ENCODE results near the gene FAM171A1. TPM values are rescaled to one million over a fixed set of nuclear protein-coding genes. Genes with fewer than 3 reads are reported as not detected.

FAM171A1 gene
- total and polyA plus RNA-seq, 2 donors (not counting 3 experiments of a cell fraction or from before 2014, with no cell fraction given) = 56.3 to 75.8 TPM

DNA sequence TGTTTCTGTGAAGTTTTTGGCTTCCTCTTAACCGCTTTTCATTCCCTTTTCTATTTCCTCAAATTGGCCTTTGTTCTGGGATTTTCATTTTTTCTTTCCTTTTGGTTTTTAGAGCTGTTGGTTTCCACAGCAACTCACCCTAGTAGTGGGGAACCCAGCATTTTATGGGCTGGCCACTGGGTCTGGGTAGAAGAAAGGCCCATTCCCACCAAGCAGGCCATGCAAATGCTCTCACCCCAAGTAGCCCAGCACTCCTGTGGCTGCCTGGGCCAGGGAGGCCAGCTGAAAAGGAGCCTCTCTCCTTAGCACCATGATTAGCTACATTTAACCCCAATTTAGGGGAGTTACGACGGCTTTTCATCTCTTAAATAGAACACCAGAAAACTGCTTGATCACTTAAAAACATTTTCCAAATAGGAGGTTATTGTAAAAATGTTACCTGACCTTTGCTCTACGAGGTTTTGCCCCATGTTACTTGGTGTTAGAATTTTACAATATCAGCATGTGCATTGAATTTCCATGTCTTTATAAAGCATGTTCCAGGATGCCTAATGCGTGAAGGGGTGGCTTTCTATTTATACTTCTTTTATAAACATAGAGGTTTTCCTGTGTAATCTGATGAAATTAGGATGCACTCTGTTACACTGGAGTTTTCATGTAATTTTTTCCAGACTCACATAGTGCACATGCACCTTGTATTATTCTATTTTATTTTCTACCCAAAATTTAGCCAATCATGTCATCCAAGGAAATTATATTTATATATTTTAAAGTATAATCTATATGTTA, 75.4 kb downstream of the FAM171A1 start:
- intact Hi-C loops (cut with micrococcal nuclease) = no loop called here
- Histone ChIP-seq H3K27ac (ENCODE audit: insufficient read depth, low read depth, low read length) (no peak overlapping the region), H4K20me1 (replicated peaks; ENCODE audit: control insufficient read depth, extremely low read depth, insufficient read depth, low read length) (no peaks in the 10 kb centered on the region), H3K79me2 (ENCODE audit: control insufficient read depth, insufficient read depth, low read length) (peaks cover 52% of the 10 kb centered on the region), H3K9ac (replicated peaks; ENCODE audit: extremely low read depth, insufficient read depth, low read length) (no peak overlapping the region), H3K9me1 (replicated peaks; ENCODE audit: control insufficient read depth, extremely low read depth, insufficient read depth, low read length) (no peaks in the 10 kb centered on the region), H3K27me3 (ENCODE audit: control insufficient read depth in 2 of 2, insufficient read depth in 2 of 2, low read length in 2 of 2) (no peaks in the 10 kb centered on the region), H3K4me2 (ENCODE audit: insufficient read depth, low read length) (no peak overlapping the region), H3K36me3 (ENCODE audit: control insufficient read depth in 2 of 2, extremely low read depth in 1 of 2, insufficient read depth in 2 of 2, low read length in 2 of 2) (no peaks in the 10 kb centered on the region), H3K9me3 (replicated peaks; ENCODE audit: control insufficient read depth, insufficient read depth, low read length) (no peaks in the 10 kb centered on the region), H2AFZ (ENCODE audit: low read depth, low read length) (no peak overlapping the region), H3K4me1 (ENCODE audit: control insufficient read depth, extremely low read depth, insufficient read depth, low read length) (peaks cover 10% of the 10 kb centered on the region), H3K4me3 (replicated peaks in 1 of 3; ENCODE audit: insufficient read depth in 1 of 3, low read depth in 1 of 3, low read length in 3 of 3) (no peak overlapping the region)
- FAIRE-seq = no peak
- no TSS peak for BruUV-seq (replicated peaks)
- no peak for DNase-seq (ENCODE audit: low read depth, low spot score)
- no peak for TF ChIP-seq EZH2 (IDR thresholded peaks at IDR 0.05; ENCODE audit: borderline replicate concordance, low read depth, low read length, severe bottlenecking)
- TF ChIP-seq, protein P1, sequence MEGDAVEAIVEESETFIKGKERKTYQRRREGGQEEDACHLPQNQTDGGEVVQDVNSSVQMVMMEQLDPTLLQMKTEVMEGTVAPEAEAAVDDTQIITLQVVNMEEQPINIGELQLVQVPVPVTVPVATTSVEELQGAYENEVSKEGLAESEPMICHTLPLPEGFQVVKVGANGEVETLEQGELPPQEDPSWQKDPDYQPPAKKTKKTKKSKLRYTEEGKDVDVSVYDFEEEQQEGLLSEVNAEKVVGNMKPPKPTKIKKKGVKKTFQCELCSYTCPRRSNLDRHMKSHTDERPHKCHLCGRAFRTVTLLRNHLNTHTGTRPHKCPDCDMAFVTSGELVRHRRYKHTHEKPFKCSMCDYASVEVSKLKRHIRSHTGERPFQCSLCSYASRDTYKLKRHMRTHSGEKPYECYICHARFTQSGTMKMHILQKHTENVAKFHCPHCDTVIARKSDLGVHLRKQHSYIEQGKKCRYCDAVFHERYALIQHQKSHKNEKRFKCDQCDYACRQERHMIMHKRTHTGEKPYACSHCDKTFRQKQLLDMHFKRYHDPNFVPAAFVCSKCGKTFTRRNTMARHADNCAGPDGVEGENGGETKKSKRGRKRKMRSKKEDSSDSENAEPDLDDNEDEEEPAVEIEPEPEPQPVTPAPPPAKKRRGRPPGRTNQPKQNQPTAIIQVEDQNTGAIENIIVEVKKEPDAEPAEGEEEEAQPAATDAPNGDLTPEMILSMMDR (IDR thresholded peaks at IDR 0.05; ENCODE audit: extremely low read depth in 1 of 2, insufficient read depth in 1 of 2, low read depth in 1 of 2, low read length in 2 of 2) = no peak
- TF ChIP-seq JUN (IDR thresholded peaks at IDR 0.05; ENCODE audit: borderline replicate concordance, insufficient read depth, insufficient read length, low read depth) = no peak
- no peak for TF ChIP-seq FOS (IDR thresholded peaks at IDR 0.05; ENCODE audit: borderline replicate concordance, insufficient read depth, low read length)
- TF ChIP-seq, protein P2, sequence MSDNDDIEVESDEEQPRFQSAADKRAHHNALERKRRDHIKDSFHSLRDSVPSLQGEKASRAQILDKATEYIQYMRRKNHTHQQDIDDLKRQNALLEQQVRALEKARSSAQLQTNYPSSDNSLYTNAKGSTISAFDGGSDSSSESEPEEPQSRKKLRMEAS (IDR thresholded peaks at IDR 0.05; ENCODE audit: insufficient read depth, insufficient read length) = no peak
- no peak for TF ChIP-seq POLR2A (IDR thresholded peaks at IDR 0.05; ENCODE audit: low read depth, low read length)
- TF ChIP-seq GATA2 (IDR thresholded peaks at IDR 0.05; ENCODE audit: insufficient read depth, insufficient read length, low read depth, low read length) = no peak
- no peak for TF ChIP-seq POLR2AphosphoS5 (IDR thresholded peaks at IDR 0.05; ENCODE audit: insufficient read depth, low read depth, low read length)
- no peak for TF ChIP-seq MYC (IDR thresholded peaks at IDR 0.05; ENCODE audit: low read depth, low read length)
- ChIA-PET POLR2A (no interaction called here), CTCF (interaction anchor here (1.7 kb wide), 1 partner anchor 75 kb away, joined by 6 read pairs; the partner anchor contains the start of gene FAM171A1)
- dilution Hi-C loops (cut with MboI; ENCODE audit: extremely low pct_ligation_motif_present, low sequenced_read_pairs) = no loop called here

Measured in endothelial cell of umbilical vein (primary cell).